Activated naive CD8-positive, alpha-beta T cell treated with anti-CD3 and anti-CD28 coated beads for 36 hours (primary cell): Measurements from ENCODE around the gene MAPT. TPM values are rescaled to one million over a fixed set of nuclear protein-coding genes. Genes with fewer than 3 reads are reported as not detected.

Source experiments
- DNase-seq: peaks from one replicate; pipeline ENCODE4 v3.0.0; 2021
- H3K27ac Mint-ChIP-seq: one replicate; pipeline ENCODE4 v1.8.0; 2022; ENCODE audit warnings: mild to moderate bottlenecking, moderate library complexity, mixed read lengths
- H3K27me3 Mint-ChIP-seq: one replicate; pipeline ENCODE4 v1.8.0; 2022; ENCODE audit warnings: mild to moderate bottlenecking, mixed read lengths
- H3K36me3 Mint-ChIP-seq: one replicate; pipeline ENCODE4 v1.8.0; 2021; ENCODE audit warnings: mild to moderate bottlenecking, mixed read lengths
- H3K4me1 Mint-ChIP-seq: one replicate; pipeline ENCODE4 v1.8.0; 2021; ENCODE audit warnings: mixed read lengths
- H3K4me3 Mint-ChIP-seq: one replicate; pipeline ENCODE4 v1.8.0; 2022; ENCODE audit warnings: mild to moderate bottlenecking, moderate library complexity, mixed read lengths
- H3K9me3 Mint-ChIP-seq: one replicate; pipeline ENCODE4 v1.8.0; 2022; ENCODE audit warnings: mixed read lengths
- total RNA-seq, 2 experiments: library from RNA; stranded (reverse); gene quantifications; one replicate each; pipeline ENCODE4 v1.2.3, GENCODE V29; 2021

The MAPT gene
- total RNA-seq, 2 experiments from 2014 or later: 0.68 to 0.88 TPM

DNA sequence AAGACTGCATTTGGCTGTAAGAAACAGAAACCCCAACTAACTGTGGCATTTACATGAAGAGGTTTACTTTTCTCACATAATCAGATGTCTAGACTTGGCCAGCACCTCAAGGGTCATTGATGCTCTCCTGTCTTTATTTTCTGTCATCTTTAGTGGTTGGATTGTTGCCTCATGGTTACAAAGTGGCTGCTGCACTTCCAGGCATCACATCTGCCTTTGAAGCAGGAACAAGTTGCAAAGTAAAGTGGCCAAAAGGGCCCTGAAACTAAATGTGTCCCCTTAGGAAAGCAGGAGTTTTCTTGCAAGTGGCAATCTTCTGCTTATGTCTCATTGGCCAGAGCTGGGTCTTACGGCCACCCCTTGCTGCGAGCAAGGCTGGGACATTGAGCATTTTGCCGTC, 78.2 kb downstream of the MAPT start:
- peaks cover 5% of the 10 kb centered on the region for H3K27me3 Mint-ChIP-seq
- H3K4me3 Mint-ChIP-seq: no peak overlapping the region
- DNase-seq: no peak
- H3K9me3 Mint-ChIP-seq: no peaks in the 10 kb centered on the region
- no peaks in the 10 kb centered on the region for H3K36me3 Mint-ChIP-seq
- no peaks in the 10 kb centered on the region for H3K4me1 Mint-ChIP-seq
- no peak overlapping the region for H3K27ac Mint-ChIP-seq

GRCh38 chr17:45973099-45973780, 78.9 kb downstream of the MAPT start:
- no peak for DNase-seq
- Mint-ChIP-seq H3K4me3 (no peak overlapping the region), H3K4me1 (no peaks in the 10 kb centered on the region), H3K27me3 (no peaks in the 10 kb centered on the region), H3K27ac (no peak overlapping the region), H3K36me3 (no peaks in the 10 kb centered on the region), H3K9me3 (no peaks in the 10 kb centered on the region)

GRCh38 chr17:45973946-45974859, 79.8 kb downstream of the MAPT start:
- Mint-ChIP-seq H3K4me1 (no peaks in the 10 kb centered on the region), H3K9me3 (no peaks in the 10 kb centered on the region), H3K27me3 (no peaks in the 10 kb centered on the region), H3K27ac (no peak overlapping the region), H3K36me3 (no peaks in the 10 kb centered on the region), H3K4me3 (no peak overlapping the region)
- DNase-seq: no peak

- Mint-ChIP-seq H3K4me1 (no peaks in the 10 kb centered on the region), H3K9me3 (no peaks in the 10 kb centered on the region), H3K4me3 (no peak overlapping the region), H3K27ac (no peak overlapping the region), H3K27me3 (no peaks in the 10 kb centered on the region), H3K36me3 (no peaks in the 10 kb centered on the region)
- DNase-seq: no peak
These were observed 80.7 kb downstream of the MAPT start for GRCh38 chr17:45974916-45975630.

DNA sequence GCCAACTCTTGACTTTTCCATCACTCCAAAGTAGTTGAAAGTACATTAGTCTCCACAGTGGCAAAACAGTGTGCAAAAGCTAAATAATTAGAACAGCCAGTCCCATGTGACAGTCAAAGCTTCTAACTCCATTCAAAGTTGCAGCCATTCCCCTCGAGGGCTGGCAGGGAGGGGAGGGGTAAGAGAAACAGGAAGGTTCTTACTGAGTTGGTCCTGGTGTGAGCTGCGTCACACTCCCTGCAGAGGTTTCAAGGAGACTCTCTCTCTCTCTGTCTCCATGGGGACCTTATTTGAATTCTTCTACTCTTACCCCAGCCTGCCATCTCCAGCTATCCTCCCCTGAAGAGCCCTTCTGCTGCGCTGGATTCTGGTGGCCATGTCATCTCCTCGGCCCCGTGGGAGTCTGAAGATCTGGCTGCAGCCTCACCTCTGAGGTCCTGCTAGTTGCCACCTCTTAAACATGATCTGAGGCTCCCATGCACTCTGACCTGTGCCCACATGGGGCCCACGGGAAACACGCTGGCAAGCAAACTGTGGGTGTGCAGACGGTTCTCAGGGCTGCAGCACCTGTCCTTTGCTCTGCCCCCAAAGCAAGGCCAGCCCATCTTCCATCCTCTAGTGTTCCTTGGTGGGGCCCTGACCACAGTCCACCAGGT, 81.4 kb downstream of the MAPT start:
- Mint-ChIP-seq H3K27ac (no peak overlapping the region), H3K36me3 (no peaks in the 10 kb centered on the region), H3K27me3 (no peaks in the 10 kb centered on the region), H3K9me3 (no peaks in the 10 kb centered on the region), H3K4me3 (no peak overlapping the region), H3K4me1 (no peaks in the 10 kb centered on the region)
- no peak for DNase-seq

GRCh38 chr17:45976391-45976754, 82.0 kb downstream of the MAPT start:
- Mint-ChIP-seq H3K4me1 (no peaks in the 10 kb centered on the region), H3K4me3 (no peak overlapping the region), H3K27ac (no peak overlapping the region)

GRCh38 chr17:45976755-45977505, 82.6 kb downstream of the MAPT start:
- no peak overlapping the region for H3K27ac Mint-ChIP-seq
- no peaks in the 10 kb centered on the region for H3K36me3 Mint-ChIP-seq
- DNase-seq: no peak
- H3K4me1 Mint-ChIP-seq: no peaks in the 10 kb centered on the region
- peaks cover 3% of the 10 kb centered on the region for H3K27me3 Mint-ChIP-seq
- no peaks in the 10 kb centered on the region for H3K9me3 Mint-ChIP-seq
- H3K4me3 Mint-ChIP-seq: no peak overlapping the region

More at GRCh38 chr17:45976391-45976754, 82.0 kb downstream of the MAPT start:
- no peak for DNase-seq
- no peaks in the 10 kb centered on the region for H3K36me3 Mint-ChIP-seq
- no peaks in the 10 kb centered on the region for H3K9me3 Mint-ChIP-seq
- H3K27me3 Mint-ChIP-seq: peaks cover 2% of the 10 kb centered on the region

DNA sequence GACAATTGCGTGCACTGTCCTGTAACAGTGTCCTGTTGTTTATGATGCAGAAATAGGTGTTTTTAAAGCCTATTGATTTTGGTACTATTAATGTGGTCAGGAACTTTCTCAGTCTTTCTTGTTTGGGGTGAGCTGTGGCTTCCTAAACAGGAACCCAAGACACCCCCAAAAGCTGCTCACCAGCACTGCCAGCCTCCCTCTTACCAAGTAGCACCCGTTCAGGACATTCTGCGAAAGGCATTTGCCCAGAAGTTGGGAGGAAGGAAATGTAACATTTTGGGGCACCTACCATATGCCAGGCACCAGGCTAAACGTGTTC, 83.1 kb downstream of the MAPT start:
- no peaks in the 10 kb centered on the region for H3K36me3 Mint-ChIP-seq
- peaks cover 3% of the 10 kb centered on the region for H3K27me3 Mint-ChIP-seq
- no peaks in the 10 kb centered on the region for H3K4me1 Mint-ChIP-seq
- DNase-seq: no peak
- no peaks in the 10 kb centered on the region for H3K9me3 Mint-ChIP-seq
- H3K4me3 Mint-ChIP-seq: no peak overlapping the region
- no peak overlapping the region for H3K27ac Mint-ChIP-seq

DNA sequence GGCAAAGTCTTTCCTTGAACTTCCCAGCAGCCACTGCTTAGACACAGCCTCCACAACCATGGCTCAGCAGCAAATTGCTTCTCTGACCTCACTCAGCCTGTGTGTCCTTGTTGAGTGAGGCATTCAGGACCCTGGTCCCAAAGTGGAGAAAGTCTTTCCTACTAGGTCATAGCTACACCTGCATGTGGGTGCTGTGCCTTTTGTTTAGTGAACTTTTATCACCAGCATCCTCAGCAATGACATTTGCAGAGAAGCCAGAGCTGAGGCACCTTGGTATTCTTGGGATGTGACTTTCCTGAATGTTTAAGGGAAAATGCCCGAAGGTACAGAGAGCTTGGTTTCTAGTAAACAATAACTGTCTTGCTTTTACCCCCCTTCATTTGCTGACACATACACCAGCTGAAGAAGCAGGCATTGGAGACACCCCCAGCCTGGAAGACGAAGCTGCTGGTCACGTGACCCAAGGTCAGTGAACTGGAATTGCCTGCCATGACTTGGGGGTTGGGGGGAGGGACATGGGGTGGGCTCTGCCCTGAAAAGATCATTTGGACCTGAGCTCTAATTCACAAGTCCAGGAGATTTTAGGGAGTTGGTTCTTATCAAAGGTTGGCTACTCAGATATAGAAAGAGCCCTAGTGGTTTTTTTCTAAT, 83.7 kb downstream of the MAPT start:
- H3K27me3 Mint-ChIP-seq: peaks cover 3% of the 10 kb centered on the region
- H3K9me3 Mint-ChIP-seq: no peaks in the 10 kb centered on the region
- H3K36me3 Mint-ChIP-seq: no peaks in the 10 kb centered on the region
- DNase-seq: no peak
- no peaks in the 10 kb centered on the region for H3K4me1 Mint-ChIP-seq
- no peak overlapping the region for H3K27ac Mint-ChIP-seq
- no peak overlapping the region for H3K4me3 Mint-ChIP-seq

DNA sequence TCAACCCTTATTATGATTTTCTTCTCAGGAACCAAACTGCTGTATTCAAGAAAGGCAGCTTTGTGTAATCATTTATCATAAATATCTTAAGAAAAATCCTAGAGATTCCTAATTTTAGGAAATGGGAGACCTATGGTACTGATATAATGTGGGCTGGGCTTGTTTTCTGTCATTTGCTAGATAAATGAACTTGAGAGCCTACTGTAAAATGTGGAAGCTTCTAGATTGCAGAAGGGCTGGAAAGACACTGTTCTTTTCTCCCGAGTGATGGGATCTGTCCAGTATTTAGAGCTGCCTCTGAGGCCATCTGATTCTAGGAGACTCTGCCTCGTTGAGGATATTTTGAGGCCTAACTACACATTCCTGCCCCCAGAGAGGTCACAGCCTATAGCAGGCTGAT, 84.8 kb downstream of the MAPT start:
- Mint-ChIP-seq H3K27me3 (peaks cover 3% of the 10 kb centered on the region), H3K27ac (no peak overlapping the region), H3K36me3 (no peaks in the 10 kb centered on the region), H3K4me1 (no peaks in the 10 kb centered on the region), H3K4me3 (no peak overlapping the region), H3K9me3 (no peaks in the 10 kb centered on the region)
- DNase-seq: no peak

DNA sequence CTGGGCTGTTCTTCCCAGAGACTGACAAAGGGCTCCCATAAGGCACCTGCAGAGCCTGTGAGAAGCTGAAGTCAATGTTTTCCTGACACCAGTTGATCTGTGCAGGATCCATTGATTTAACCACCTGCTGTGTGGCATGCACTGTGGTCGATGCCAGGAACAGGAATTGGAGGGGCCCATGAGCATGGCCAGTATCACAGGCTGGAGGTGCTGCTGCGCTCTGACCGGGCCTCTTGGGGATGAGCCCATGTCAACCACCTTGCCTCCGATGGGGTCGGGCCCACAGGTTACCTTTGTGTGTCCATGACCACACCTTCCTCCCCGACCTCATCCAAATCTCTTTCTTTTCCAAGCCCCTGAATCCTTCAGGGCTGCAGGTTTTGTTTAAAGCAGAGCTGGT, 86.5 kb downstream of the MAPT start:
- Mint-ChIP-seq H3K4me1 (no peaks in the 10 kb centered on the region), H3K27me3 (peaks cover 3% of the 10 kb centered on the region), H3K27ac (no peak overlapping the region), H3K9me3 (no peaks in the 10 kb centered on the region), H3K4me3 (no peak overlapping the region), H3K36me3 (no peaks in the 10 kb centered on the region)
- DNase-seq: no peak

GRCh38 chr17:45981306-45981705, 87.0 kb downstream of the MAPT start:
- H3K27ac Mint-ChIP-seq: no peak overlapping the region
- H3K4me3 Mint-ChIP-seq: no peak overlapping the region
- no peak for DNase-seq
- no peaks in the 10 kb centered on the region for H3K4me1 Mint-ChIP-seq
- peaks cover 3% of the 10 kb centered on the region for H3K27me3 Mint-ChIP-seq
- no peaks in the 10 kb centered on the region for H3K9me3 Mint-ChIP-seq
- H3K36me3 Mint-ChIP-seq: no peaks in the 10 kb centered on the region

DNA sequence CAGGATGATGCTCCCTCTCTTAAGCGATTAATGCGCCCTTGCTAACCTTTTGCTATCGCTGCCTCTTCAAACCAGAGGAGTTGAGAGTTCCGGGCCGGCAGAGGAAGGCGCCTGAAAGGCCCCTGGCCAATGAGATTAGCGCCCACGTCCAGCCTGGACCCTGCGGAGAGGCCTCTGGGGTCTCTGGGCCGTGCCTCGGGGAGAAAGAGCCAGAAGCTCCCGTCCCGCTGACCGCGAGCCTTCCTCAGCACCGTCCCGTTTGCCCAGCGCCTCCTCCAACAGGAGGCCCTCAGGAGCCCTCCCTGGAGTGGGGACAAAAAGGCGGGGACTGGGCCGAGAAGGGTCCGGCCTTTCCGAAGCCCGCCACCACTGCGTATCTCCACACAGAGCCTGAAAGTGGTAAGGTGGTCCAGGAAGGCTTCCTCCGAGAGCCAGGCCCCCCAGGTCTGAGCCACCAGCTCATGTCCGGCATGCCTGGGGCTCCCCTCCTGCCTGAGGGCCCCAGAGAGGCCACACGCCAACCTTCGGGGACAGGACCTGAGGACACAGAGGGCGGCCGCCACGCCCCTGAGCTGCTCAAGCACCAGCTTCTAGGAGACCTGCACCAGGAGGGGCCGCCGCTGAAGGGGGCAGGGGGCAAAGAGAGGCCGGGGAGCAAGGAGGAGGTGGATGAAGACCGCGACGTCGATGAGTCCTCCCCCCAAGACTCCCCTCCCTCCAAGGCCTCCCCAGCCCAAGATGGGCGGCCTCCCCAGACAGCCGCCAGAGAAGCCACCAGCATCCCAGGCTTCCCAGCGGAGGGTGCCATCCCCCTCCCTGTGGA, 88.6 kb downstream of the MAPT start:
- H3K4me3 Mint-ChIP-seq: no peak overlapping the region

More for the DNA sequence above, 88.6 kb downstream of the MAPT start:
- H3K4me1 Mint-ChIP-seq: no peaks in the 10 kb centered on the region
- H3K36me3 Mint-ChIP-seq: no peaks in the 10 kb centered on the region
- H3K27ac Mint-ChIP-seq: no peak overlapping the region
- no peaks in the 10 kb centered on the region for H3K9me3 Mint-ChIP-seq
- H3K27me3 Mint-ChIP-seq: peaks cover 3% of the 10 kb centered on the region
- DNase-seq: no peak
